Activated CD4-positive, alpha-beta T cell treated with anti-CD3 and anti-CD28 coated beads, Interleukin-10, Interleukin-2, amounts not matched to agents 100 ng/mL and 50 ng/mL, durations not matched to agents 16 hours and 8 hours (primary cell): Measurements from ENCODE around the gene WDR86.

Experiments
- DNase-seq: peaks from one replicate; pipeline ENCODE4 v3.0.0-alpha.2; 2020

Gene WDR86

DNA sequence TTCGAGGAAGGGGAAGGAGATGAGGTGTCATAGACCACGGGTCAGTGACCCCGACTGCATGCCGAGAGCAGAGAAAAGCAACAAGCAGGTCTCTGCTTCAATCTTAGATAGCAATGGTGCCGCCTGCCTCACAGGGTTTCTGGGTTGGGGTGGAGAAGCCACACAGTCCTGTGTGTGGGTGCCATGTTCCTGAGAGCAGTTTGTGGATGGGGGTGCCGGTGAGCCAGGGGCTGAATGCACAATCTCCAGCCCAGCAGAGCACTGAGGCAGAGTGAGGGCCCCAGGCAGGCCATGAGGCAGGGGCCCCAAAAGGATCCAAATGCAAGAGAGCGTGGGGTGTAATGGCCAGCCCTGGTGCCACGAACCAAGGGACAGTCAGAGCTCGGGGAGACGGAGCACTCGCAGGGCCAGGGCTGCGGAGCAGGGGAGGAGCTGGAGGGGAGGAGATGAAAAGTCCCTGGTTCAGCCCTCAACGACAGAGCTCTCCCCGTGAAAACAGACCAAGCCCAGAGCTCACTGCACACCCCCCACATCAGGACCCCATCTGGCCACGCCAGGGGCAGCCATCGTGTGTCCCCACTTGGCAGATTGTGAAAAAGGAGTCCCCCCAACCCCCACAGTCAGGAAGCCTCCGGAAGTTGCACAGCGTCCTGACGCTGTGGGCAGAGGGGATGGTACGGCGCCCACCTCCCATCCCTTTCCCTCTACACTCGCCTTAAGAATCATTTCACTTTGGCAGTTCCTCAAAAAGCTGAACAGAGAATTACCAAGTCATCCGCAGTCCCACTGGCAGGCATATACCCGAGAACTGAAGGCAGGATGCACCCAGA is 19.9 kb downstream of the WDR86 start:
- no peak for DNase-seq

DNA sequence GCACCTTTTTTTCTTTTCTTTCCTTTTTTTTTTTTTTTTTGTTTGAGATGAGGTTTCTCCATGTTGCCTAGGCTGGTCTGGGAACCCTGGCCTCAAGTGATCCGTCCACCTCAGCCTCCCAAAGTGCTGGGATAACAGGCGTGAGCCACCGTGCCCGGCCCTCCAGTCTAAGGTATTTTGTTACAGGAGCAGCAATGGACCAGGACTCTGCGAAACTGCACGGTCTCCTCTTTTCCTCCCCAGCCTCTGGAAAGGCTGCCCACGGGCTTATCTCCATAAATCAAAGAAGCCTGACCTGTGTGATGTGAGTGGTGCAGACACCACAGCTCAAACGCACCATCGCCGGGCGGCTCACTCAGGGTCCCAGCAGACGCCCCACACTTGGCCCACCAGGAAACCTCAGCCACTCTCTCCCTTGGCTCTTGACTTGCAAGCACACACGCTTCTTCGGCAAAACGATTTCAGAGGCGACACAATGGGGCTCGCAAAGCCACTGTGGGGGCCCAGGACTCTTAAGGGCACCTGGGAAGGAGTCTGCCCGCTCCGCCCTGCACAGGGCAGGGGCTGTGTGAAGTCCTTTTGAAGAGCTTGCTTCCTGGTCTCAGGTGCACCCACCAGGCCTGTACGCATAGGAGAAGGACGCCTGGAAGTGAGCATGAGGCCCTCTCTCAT is 20.6 kb downstream of the WDR86 start:
- DNase-seq, result no peak

DNA sequence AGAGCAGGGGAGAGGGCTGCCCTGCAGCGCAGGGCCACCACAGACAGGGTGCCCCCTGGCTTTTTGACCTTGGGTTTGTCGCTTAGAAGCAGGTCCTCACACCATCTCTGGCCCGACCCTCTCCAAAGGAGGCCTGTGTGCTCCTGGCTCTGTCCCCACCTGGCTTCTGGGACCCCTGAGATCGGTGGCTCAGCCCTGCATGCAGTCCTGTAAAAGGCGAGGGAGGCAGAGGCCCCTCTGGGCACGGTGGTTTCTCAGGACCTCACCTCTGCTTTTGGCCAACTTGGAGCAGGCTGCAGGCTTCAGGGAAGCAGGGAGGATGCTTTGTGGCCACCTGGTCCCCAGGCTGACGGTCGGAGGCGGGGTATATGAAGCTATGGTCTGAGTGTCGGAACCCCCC is 21.4 kb downstream of the WDR86 start:
- DNase-seq, result no peak

DNA sequence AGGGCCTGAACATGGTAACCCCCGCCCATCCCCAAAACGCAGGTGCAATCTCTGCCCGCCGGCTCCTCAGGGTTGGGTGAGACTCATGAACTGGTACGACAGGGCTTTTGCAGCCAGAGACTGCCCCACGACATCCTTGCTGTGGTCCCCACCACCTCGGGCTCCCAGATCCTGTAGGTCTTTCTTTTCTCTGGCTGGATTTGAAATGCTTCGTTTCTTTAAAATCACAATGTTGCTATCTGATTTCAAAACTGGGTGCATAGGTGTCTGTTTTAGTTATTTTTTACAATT is 21.9 kb downstream of the WDR86 start:
- no peak for DNase-seq

DNA sequence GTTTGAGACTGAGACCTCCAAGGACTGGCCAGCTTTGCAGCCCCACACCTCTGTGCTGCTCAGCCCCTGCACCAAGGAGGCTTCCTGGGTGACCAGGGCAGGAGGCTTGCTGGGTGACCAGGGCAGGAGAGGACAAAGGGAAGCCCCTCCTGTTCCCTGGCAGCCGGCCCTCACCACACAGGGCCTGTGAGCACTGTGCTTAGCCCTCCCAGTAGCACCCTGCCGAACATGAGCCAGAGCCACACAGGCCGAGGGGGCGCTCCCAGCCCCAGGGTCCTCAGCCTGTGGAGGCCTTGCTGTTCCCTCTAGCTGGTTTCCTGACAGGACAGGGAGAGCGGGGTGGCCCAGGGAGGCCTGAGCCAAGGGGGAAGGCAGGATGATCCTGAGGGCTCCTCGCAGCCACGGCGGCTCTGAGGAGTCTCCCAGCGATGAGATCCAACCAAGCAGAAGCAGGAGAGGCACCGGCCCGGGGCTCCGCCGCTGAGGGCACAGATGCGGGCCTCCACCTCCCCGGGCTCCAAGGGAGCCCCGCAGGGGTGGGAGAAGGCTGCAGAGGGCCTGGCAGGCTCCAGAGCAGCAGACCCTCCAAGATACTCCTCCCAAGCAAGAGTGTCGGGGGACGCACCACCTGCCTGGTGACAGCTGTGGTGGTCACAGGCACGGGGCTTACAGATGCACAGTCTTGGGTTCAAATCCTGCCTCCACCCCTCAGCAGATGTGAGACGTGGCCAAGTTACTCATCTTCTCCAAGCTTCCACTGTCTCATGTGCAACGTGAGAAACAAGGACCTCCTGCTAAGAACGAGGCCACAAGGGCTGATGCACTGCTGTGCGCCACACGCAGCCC is 22.5 kb downstream of the WDR86 start:
- no peak for DNase-seq

DNA sequence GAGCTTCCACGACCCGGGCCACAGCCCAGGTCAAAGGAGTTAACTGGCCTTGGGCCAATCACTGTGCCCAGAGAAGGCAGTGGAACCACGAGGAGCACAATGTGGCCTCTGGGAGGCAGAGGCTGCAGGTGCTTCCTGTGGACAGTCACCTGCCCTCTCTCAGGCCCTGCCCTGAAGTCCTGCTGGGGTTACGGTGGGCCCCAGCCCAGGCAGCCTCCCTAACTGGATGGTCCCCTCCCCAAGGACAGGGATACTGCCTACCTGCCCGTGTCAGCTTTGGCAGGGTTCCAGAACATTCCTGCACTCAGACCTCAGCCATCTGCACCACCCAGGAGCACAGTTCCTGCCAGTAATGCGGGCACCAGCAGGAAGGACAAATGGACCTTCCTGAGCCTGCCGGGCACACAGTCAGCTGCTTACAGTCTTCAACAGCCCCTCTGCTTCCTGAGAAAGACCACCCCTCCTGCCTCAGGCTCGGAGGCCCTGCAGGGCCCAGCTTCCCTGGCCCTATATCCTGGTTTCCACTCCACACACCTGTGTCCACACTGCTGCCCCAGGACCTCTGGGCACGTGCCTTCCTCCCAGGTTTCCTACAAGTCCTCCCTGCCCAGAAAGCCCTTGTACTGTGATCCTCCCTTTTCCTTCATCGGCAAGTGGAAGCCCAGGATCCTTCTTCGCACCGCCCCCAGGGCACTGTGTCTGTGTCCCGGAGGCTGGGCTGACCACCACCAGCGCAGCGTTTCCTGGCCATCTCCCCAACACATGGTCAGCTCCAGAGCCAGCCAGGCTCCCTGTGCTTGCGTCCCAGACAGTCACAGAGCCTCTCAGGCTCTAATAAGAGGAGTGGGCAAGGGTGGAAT is 23.3 kb downstream of the WDR86 start:
- DNase-seq, result no peak

DNA sequence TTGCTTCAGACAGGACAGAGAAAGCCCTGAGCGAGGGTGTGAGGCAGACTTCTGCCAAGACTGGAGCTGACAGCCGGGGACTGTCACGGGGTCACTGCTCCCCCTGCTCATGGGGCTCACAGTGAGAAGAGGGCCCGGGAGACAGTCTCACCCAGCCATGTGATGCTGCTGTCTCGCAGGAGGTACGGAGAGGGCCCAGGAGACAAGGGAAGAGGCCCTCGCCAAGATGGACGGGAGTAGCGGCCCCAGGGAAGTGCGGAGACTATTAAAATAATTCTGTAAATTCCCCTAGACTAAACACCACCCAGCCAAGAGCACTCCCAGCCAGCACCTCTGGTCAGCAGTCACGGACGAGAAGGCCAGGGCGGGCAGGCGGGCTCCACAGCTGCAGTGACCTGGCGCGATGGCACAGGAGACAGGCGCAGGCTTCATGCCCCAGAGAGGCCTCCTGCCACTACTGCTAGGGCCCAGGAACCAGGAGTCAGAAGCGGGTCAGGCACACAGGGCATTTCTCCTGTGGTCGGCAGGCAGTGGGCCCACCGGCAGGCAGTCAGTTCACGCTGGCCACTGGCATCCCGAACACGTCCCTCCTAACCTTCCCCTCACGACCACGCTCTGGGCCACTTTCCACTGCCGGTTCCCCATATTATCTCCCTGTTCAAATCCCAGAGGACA is 24.1 kb downstream of the WDR86 start:
- DNase-seq, result no peak

DNA sequence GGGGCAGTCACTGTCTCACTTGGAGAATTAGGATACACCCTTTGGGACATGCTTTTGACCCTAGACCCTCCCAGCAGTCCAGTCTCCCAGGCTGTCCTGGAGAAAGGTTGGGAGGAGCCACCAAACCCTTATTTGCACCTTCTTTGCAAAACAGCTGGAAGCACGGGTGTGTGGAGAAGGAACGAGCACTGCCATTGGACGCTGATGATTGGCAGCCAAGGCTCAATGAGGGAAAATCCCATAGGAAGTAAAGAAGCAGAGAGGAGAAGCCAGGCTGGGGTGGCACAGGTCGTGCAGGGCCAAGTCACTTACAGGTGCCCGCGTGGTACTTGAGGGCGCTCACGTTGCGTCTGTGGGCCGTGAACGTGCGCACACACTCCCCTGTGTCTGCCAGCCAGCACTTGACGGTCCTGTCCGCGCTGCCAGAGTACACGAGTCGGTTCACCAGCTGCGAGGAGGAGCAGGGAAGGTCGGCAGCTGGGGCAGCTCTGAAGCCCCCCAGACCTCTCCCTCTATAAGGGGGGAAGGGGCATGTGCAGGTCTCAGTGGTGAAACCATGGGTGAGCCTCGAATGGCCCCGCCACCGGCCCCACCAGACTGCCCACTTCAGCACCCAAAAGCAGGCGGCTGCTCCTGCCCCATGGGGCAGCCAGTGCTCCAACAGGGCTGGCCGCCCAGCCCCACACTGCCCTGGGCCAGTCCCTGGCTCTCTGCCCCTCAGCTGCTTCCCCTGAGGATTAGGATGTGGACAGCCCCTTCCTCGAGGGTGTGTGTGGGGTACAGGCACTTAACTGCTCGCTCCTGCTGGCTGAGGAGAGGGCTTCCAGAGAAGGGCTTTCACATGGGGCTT is 24.8 kb downstream of the WDR86 start:
- DNase-seq, result no peak

DNA sequence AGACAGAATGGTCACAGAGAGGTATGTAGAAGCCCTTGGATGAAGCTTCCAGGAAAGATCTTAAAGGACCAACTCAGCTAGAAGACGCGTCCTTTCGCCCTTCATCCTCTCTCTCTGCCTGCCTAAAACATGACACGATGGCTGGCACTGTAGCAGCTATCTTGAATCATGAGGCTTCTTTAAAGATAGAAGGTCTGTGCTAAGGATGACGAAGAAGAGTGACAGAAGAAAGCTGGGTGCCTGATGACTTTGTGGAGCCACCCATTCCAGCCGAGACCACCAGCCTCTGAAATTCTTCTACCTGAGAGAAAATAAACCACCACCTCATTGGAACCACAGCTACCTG is 25.5 kb downstream of the WDR86 start:
- DNase-seq, result no peak

DNA sequence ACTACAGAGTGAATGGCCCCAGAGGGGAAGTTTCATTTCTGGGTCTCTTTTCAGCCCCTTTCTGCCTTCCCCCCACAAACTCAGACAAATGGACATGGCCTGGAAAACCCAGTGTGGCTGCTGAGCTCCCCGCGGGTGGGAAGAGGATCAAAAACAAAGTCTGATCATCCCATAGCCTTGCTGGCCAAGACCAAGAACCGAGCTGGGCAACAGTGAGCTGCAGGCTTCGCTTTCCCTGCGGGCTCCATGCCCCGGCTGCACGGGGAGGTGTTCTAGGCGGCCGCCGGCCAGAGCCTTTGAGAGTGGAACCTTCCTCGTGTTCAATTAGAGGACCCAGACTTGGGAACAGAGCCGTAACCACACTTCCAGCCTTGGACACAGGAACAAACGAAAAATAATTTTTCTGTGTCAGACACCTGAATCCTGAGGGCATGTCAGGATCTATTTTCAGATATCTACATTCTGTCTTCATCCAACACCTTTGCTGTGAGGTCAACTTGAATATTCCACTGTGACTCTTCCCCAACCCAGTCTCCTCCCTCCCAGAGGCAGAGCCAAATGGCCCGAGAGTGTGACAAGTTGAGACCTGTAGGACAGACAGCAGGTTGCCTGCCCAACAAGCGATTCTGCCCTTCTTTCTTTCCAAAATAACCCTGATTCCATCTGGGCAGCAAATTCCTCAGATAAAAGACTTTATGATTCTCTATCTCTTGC is 26.0 kb downstream of the WDR86 start:
- DNase-seq, result no peak

DNA sequence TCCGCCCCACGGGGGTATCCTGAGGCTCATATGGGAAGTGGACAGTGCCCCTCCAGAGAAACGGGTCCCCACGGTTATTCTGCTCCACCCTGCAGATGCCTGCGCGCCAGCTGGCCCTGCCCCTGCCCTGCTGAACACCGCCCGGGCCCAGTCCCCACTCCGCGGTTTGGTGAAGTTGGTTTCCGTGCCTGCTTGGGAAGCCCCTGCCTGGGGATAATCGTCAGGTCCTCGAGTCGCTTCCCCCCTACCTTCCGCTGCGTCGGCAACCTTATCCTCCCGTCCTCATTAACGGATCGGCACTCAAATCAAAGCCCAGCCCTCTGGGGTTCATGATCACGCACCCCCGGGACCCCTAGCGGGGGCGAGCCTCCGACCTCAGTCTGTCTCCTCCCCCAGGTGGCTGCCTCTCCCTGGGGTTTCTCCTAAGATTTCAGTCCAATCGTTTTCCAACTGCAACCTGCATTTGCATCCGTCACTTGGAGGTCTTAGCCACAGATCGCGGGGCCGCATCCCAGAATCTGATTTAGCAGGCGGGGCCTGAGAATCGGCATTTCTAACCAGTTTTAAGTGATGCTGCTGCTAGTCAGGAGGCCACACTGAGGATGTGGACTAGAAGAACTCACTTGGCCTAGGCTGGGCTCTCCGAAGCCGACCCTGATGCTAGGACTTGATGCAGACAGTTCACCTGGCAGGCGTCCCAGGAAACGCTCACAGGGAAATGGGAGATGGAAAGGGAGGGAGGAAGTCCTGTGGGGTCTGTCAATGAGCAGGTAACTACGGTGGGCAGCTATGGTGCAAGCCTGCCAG is 27.6 kb downstream of the WDR86 start:
- no peak for DNase-seq

DNA sequence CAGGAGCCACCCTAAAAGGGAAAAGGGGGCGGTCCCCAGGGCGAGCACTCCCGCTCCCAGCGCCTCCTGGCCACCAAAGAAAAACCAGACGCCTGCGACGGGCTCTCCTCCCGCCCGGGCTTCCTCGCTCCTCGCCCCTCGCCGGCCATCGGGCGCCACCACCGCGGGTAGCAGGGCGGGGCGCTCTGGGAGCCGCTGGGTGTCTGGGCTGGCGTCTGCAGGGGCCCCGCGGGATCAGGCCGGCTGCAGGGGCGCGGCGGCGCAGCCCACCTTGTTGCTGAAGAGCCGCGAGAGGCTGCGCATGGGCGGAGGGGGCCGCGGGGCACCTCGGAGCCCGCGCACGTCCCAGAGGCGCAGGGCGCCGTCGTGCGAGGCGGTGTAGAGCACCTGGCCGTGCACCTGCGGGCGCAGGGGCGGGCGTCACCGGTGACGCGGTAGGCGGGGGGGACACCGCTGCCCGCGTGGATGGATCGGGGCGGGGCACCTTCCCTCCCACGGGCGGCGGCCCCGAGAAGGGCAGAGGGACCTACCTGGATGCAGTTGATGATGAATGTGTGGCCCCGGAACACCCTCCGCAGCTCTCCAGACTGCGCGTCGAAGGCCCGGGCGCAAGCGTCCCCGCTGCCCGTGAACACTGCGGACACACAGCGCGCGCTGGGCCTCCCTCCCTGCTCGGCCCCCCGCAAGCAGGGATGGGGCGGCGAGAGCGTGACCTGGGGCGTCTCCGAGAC is 28.3 kb downstream of the WDR86 start:
- DNase-seq, result no peak

DNA sequence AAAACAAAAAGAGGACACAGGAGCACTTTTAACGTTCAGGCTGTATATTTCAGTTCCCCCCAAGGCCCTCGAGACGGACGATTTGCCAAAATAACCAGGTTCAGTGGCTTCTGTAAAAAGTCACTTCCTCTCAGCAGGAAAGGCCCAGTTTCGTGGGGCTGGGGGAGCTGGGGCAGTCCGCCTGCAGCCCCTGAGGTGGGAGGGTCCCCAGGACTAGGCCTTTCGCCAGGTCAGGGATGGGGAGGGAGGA is 28.8 kb downstream of the WDR86 start:
- DNase-seq, result no peak

DNA sequence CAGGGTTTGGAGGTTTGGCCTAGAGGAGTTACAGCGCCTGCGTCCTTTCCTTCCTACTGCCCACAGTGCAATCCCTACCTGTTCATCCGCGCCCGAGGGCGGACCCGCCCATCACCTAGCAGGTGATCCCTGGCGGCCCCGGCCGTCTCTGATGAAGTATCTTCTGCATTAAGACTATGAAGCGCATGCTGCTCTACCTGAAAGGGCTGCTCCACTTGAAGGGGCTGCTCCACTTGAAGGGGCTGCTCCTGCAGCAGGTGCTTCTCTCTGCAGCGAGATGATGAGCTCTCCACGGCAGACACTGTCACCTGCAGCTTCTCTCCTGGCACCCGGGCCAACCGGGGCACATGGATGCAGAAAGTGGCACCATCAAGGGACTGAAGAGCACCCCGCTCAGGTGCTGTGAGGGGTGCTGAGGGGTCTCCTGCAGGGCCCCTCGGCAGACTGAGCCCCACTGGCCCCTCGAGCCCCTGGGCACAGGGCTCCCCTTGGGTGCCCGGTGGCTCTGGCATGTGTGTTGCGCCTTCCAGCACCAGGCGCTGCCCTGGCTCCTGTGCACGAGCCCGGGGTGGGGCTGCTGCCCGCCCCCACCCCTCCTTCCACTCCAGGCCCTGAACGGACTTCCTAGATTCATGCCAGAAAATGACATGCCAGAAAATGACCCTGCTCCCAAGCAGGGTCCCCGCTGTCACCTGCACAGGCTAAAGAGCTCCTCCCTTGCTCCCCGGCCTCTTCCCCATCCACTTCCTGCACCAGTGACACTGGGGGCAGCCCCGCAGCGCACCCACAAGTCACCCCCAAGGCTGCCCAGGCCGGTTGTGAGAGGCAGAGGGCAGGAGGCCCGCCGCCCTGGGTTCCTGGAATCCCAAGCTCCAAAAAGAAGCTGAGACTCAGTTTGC is 29.4 kb downstream of the WDR86 start:
- no peak for DNase-seq

DNA sequence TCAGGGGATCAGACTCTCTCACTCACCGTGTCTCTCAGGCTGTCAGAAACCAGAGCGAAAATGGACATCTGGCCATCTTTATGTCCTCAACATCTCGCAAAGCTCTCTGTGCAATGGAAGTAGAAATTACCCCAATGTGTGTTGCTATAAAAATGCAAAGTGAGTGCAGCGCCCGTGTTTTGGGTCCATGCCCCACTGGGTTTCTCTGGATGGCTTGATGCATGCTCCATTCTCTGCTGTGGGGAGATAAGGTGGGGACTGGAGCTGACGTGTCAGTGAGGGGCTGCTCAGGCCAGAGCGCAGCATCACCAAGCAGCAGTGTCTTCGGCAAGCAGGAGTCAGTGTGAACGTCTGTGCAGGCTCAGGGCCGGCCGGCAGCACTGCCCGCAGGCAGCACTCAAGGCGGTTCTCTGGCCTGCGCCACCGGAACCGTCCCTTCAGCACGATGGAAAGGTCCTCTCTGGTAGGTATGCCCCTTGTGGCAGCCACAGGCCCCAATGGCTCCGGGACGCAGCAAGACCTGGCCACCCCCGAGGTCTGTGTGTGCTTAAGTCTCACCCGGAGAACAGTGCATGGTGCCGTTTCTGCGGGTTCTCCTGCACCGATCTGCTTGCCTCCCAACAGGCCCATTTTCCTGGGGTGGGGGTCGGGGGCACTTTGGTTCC is 30.2 kb downstream of the WDR86 start:
- DNase-seq, result no peak

DNA sequence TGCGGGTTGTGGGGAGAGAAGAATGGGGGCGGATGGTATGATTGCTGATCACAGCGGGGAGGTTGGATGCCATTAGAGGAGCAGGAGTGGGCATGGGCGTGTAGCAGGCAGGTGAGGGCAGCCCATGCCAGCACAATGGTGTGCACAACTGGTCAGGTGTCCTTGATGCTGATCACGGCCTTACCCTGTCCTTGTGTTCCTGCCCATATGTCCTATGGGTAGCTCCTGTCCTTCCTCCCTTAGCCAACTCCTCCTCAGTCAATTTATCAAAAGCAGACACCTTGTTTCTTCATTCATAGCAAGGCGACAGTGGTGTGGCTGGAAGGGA is 30.7 kb downstream of the WDR86 start:
- no peak for DNase-seq

DNA sequence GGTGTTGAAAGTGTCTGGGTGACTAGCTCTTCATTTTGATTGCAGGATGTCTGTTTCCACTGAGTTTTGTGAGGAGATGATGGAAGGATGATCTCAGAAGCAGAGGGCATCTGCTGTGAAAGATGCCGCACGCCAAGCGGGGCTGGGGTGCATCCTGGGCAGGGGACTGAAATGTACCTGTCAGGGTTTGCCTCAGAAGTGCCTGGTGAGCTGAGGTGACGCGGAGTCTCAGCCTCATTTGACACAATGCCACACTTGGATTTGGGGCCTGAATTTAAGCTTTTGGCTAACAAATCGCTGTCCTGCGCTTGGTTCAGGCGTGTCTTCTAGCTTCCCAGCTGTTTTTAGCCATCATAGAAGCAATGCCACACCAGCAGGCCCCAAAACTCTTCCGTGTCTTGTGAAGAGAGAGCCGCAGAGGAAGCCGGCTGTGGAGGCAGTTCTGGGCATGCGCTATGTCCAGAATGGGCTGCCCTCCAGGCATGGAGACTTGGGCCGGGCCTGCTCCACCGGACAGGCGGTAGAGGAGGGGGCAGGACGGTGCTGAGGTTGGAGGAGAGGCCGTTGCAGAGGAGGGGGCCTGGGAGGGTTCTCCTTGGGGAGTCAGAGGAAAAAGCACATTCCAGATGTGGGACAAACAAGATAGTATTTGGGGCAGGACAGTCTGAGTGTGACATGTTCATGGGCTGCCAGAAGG is 31.2 kb downstream of the WDR86 start:
- DNase-seq, result no peak
